ENCODE data around the gene INTS15.

The INTS15 gene

GRCh38 chr7:6639032-6639431, 49.2 kb downstream of the INTS15 start:
- H3K9ac ChIP-seq (ENCODE audit: low read length) = no peak overlapping the region
- no peaks in the 10 kb centered on the region for H3K27me3 ChIP-seq (replicated peaks; ENCODE audit: control insufficient read depth, insufficient read depth, low read length)
- peaks cover 24% of the 10 kb centered on the region for H3K36me3 ChIP-seq (ENCODE audit: control insufficient read depth, insufficient read depth, low read length, severe bottlenecking)
- no peak for DNase-seq (ENCODE audit: low read depth)
- H3K4me3 ChIP-seq (ENCODE audit: low read length) = peak overlapping the region; percentile 88
- peaks cover 21% of the 10 kb centered on the region for H3K4me1 ChIP-seq (ENCODE audit: control insufficient read depth, insufficient read depth, low read length)
- H3K9me3 ChIP-seq (ENCODE audit: control insufficient read depth, low read length) = no peaks in the 10 kb centered on the region

GRCh38 chr7:6639627-6640026, 49.8 kb downstream of the INTS15 start:
- Histone ChIP-seq H3K36me3 (ENCODE audit: control insufficient read depth, insufficient read depth, low read length, severe bottlenecking) (peaks cover 30% of the 10 kb centered on the region), H3K27me3 (replicated peaks; ENCODE audit: control insufficient read depth, insufficient read depth, low read length) (no peaks in the 10 kb centered on the region), H3K4me1 (ENCODE audit: control insufficient read depth, insufficient read depth, low read length) (peaks cover 21% of the 10 kb centered on the region), H3K9me3 (ENCODE audit: control insufficient read depth, low read length) (no peaks in the 10 kb centered on the region), H3K9ac (ENCODE audit: low read length) (no peak overlapping the region), H3K4me3 (ENCODE audit: low read length) (no peak overlapping the region)
- DNase-seq (ENCODE audit: low read depth) = no peak

- H3K9ac ChIP-seq (ENCODE audit: low read length) = no peak overlapping the region
- no peaks in the 10 kb centered on the region for H3K27me3 ChIP-seq (replicated peaks; ENCODE audit: control insufficient read depth, insufficient read depth, low read length)
- H3K9me3 ChIP-seq (ENCODE audit: control insufficient read depth, low read length) = no peaks in the 10 kb centered on the region
- no peak overlapping the region for H3K4me3 ChIP-seq (ENCODE audit: low read length)
- peaks cover 36% of the 10 kb centered on the region for H3K36me3 ChIP-seq (ENCODE audit: control insufficient read depth, insufficient read depth, low read length, severe bottlenecking)
- peaks cover 21% of the 10 kb centered on the region for H3K4me1 ChIP-seq (ENCODE audit: control insufficient read depth, insufficient read depth, low read length)
- peak; percentile 7 for DNase-seq (ENCODE audit: low read depth)
Observed at GRCh38 chr7:6640246-6640721, 50.5 kb downstream of the INTS15 start.

GRCh38 chr7:6641305-6642035, 51.6 kb downstream of the INTS15 start:
- Histone ChIP-seq H3K36me3 (ENCODE audit: control insufficient read depth, insufficient read depth, low read length, severe bottlenecking) (peaks cover 42% of the 10 kb centered on the region), H3K4me3 (ENCODE audit: low read length) (no peak overlapping the region)
- no peak for DNase-seq (ENCODE audit: low read depth)

GRCh38 chr7:6642239-6642839, 52.5 kb downstream of the INTS15 start:
- H3K27me3 ChIP-seq (replicated peaks; ENCODE audit: control insufficient read depth, insufficient read depth, low read length) = no peaks in the 10 kb centered on the region
- no peaks in the 10 kb centered on the region for H3K9me3 ChIP-seq (ENCODE audit: control insufficient read depth, low read length)
- H3K9ac ChIP-seq (ENCODE audit: low read length) = no peak overlapping the region
- DNase-seq (ENCODE audit: low read depth) = no peak
- no peak overlapping the region for H3K4me3 ChIP-seq (ENCODE audit: low read length)
- H3K4me1 ChIP-seq (ENCODE audit: control insufficient read depth, insufficient read depth, low read length) = peaks cover 17% of the 10 kb centered on the region
- peaks cover 48% of the 10 kb centered on the region for H3K36me3 ChIP-seq (ENCODE audit: control insufficient read depth, insufficient read depth, low read length, severe bottlenecking)

More at GRCh38 chr7:6641305-6642035, 51.6 kb downstream of the INTS15 start:
- Histone ChIP-seq H3K4me1 (ENCODE audit: control insufficient read depth, insufficient read depth, low read length) (peaks cover 19% of the 10 kb centered on the region), H3K27me3 (replicated peaks; ENCODE audit: control insufficient read depth, insufficient read depth, low read length) (no peaks in the 10 kb centered on the region), H3K9me3 (ENCODE audit: control insufficient read depth, low read length) (no peaks in the 10 kb centered on the region), H3K9ac (ENCODE audit: low read length) (no peak overlapping the region)

- H3K36me3 ChIP-seq (ENCODE audit: control insufficient read depth, insufficient read depth, low read length, severe bottlenecking) = peaks cover 50% of the 10 kb centered on the region
- H3K9me3 ChIP-seq (ENCODE audit: control insufficient read depth, low read length) = no peaks in the 10 kb centered on the region
- DNase-seq (ENCODE audit: low read depth) = no peak
- peaks cover 17% of the 10 kb centered on the region for H3K4me1 ChIP-seq (ENCODE audit: control insufficient read depth, insufficient read depth, low read length)
- no peak overlapping the region for H3K9ac ChIP-seq (ENCODE audit: low read length)
- H3K4me3 ChIP-seq (ENCODE audit: low read length) = no peak overlapping the region
- H3K27me3 ChIP-seq (replicated peaks; ENCODE audit: control insufficient read depth, insufficient read depth, low read length) = no peaks in the 10 kb centered on the region
Observed at GRCh38 chr7:6642861-6643640, 53.2 kb downstream of the INTS15 start.

- Histone ChIP-seq H3K9ac (ENCODE audit: low read length) (no peak overlapping the region), H3K36me3 (ENCODE audit: control insufficient read depth, insufficient read depth, low read length, severe bottlenecking) (peaks cover 54% of the 10 kb centered on the region), H3K4me3 (ENCODE audit: low read length) (no peak overlapping the region)
Observed at GRCh38 chr7:6643915-6644625, 54.2 kb downstream of the INTS15 start.

GRCh38 chr7:6644728-6645127, 54.9 kb downstream of the INTS15 start:
- Histone ChIP-seq H3K36me3 (ENCODE audit: control insufficient read depth, insufficient read depth, low read length, severe bottlenecking) (peaks cover 57% of the 10 kb centered on the region), H3K27me3 (replicated peaks; ENCODE audit: control insufficient read depth, insufficient read depth, low read length) (no peaks in the 10 kb centered on the region), H3K4me1 (ENCODE audit: control insufficient read depth, insufficient read depth, low read length) (peaks cover 5% of the 10 kb centered on the region), H3K4me3 (ENCODE audit: low read length) (no peak overlapping the region), H3K9me3 (ENCODE audit: control insufficient read depth, low read length) (no peaks in the 10 kb centered on the region), H3K9ac (ENCODE audit: low read length) (no peak overlapping the region)
- DNase-seq (ENCODE audit: low read depth) = no peak

More at GRCh38 chr7:6643915-6644625, 54.2 kb downstream of the INTS15 start:
- peaks cover 11% of the 10 kb centered on the region for H3K4me1 ChIP-seq (ENCODE audit: control insufficient read depth, insufficient read depth, low read length)
- no peaks in the 10 kb centered on the region for H3K9me3 ChIP-seq (ENCODE audit: control insufficient read depth, low read length)
- no peak for DNase-seq (ENCODE audit: low read depth)
- no peaks in the 10 kb centered on the region for H3K27me3 ChIP-seq (replicated peaks; ENCODE audit: control insufficient read depth, insufficient read depth, low read length)

- Histone ChIP-seq H3K9me3 (ENCODE audit: control insufficient read depth, low read length) (no peaks in the 10 kb centered on the region), H3K4me3 (ENCODE audit: low read length) (no peak overlapping the region), H3K4me1 (ENCODE audit: control insufficient read depth, insufficient read depth, low read length) (no peaks in the 10 kb centered on the region), H3K9ac (ENCODE audit: low read length) (no peak overlapping the region), H3K36me3 (ENCODE audit: control insufficient read depth, insufficient read depth, low read length, severe bottlenecking) (peaks cover 57% of the 10 kb centered on the region), H3K27me3 (replicated peaks; ENCODE audit: control insufficient read depth, insufficient read depth, low read length) (no peaks in the 10 kb centered on the region)
- DNase-seq (ENCODE audit: low read depth) = no peak
Observed at GRCh38 chr7:6646465-6646864, 56.6 kb downstream of the INTS15 start.

- DNase-seq (ENCODE audit: low read depth) = no peak
- Histone ChIP-seq H3K36me3 (ENCODE audit: control insufficient read depth, insufficient read depth, low read length, severe bottlenecking) (peaks cover 54% of the 10 kb centered on the region), H3K4me1 (ENCODE audit: control insufficient read depth, insufficient read depth, low read length) (no peaks in the 10 kb centered on the region), H3K9me3 (ENCODE audit: control insufficient read depth, low read length) (no peaks in the 10 kb centered on the region), H3K27me3 (replicated peaks; ENCODE audit: control insufficient read depth, insufficient read depth, low read length) (no peaks in the 10 kb centered on the region), H3K9ac (ENCODE audit: low read length) (no peak overlapping the region), H3K4me3 (ENCODE audit: low read length) (no peak overlapping the region)
Observed at GRCh38 chr7:6647080-6647479, 57.3 kb downstream of the INTS15 start.

- Histone ChIP-seq H3K9ac (ENCODE audit: low read length) (no peak overlapping the region), H3K4me3 (ENCODE audit: low read length) (no peak overlapping the region), H3K36me3 (ENCODE audit: control insufficient read depth, insufficient read depth, low read length, severe bottlenecking) (peaks cover 54% of the 10 kb centered on the region), H3K9me3 (ENCODE audit: control insufficient read depth, low read length) (no peaks in the 10 kb centered on the region), H3K4me1 (ENCODE audit: control insufficient read depth, insufficient read depth, low read length) (no peaks in the 10 kb centered on the region), H3K27me3 (replicated peaks; ENCODE audit: control insufficient read depth, insufficient read depth, low read length) (no peaks in the 10 kb centered on the region)
- no peak for DNase-seq (ENCODE audit: low read depth)
Observed at GRCh38 chr7:6647541-6647940, 57.7 kb downstream of the INTS15 start.
